SK-N-SH treated with all-trans-retinoic acid at 6 μM for 48 hours (cell line): ENCODE measurements around the gene SMYD3.

Source experiments
- ATAC-seq: fragments of 200-7000 bp; cut with Tn5 transposase; 3 replicates; pipeline ENCODE4 v1.9.1; 2020; ENCODE audit warnings: mild to moderate bottlenecking, moderate library complexity
- ARNTL ChIP-seq: fragments of 450-650 bp; formaldehyde crosslinking; IDR thresholded peaks from 2 replicates; pipeline ENCODE4 v1.5.0; 2020; ENCODE audit warnings: low read depth, mild to moderate bottlenecking, moderate library complexity, borderline replicate concordance
- BACH2 ChIP-seq: fragments of 250-450 bp; sonication (Bioruptor Pico); IDR thresholded peaks from 2 replicates; pipeline ENCODE4 v1.9.0; 2021; ENCODE audit warnings: mild to moderate bottlenecking, borderline replicate concordance
- CSDC2 ChIP-seq: fragments of 250-450 bp; sonication (Bioruptor Pico); IDR thresholded peaks from 2 replicates; pipeline ENCODE4 v1.5.0; 2020; ENCODE audit warnings: mild to moderate bottlenecking, moderate library complexity
- GLIS3 ChIP-seq: fragments of 250-450 bp; sonication (Bioruptor Pico); IDR thresholded peaks from 2 replicates; pipeline ENCODE4 v1.5.0; 2020; ENCODE audit warnings: mild to moderate bottlenecking, moderate library complexity
- ISL1 ChIP-seq: fragments of 250-450 bp; sonication (Bioruptor Pico); IDR thresholded peaks from 2 replicates; pipeline ENCODE4 v2.1.2; 2022; ENCODE audit warnings: mild to moderate bottlenecking, moderate library complexity
- OSR1 ChIP-seq: fragments of 250-450 bp; sonication (Bioruptor Pico); IDR thresholded peaks from 2 replicates; pipeline ENCODE4 v1.8.0; 2022; ENCODE audit warnings: moderate library complexity, mild to moderate bottlenecking, inconsistent platforms
- PPARA ChIP-seq: fragments of 250-450 bp; sonication (Bioruptor Pico); IDR thresholded peaks from 2 replicates; pipeline ENCODE4 v1.5.0; 2020; ENCODE audit warnings: mild to moderate bottlenecking, borderline replicate concordance
- RARB ChIP-seq: fragments of 250-450 bp; sonication (Bioruptor Pico); IDR thresholded peaks from 2 replicates; pipeline ENCODE4 v1.8.0; 2021; ENCODE audit warnings: mild to moderate bottlenecking, moderate library complexity
- TCF4 ChIP-seq: fragments of 250-450 bp; sonication (Bioruptor Pico); IDR thresholded peaks from 2 replicates; pipeline ENCODE4 v1.8.0; 2021; ENCODE audit warnings: mild to moderate bottlenecking, moderate library complexity, borderline replicate concordance
- TOX ChIP-seq: fragments of 250-450 bp; sonication (Bioruptor Pico); IDR thresholded peaks from 2 replicates; pipeline ENCODE4 v1.8.0; 2021; ENCODE audit warnings: mild to moderate bottlenecking, moderate library complexity, borderline replicate concordance
- ZFP3 ChIP-seq: fragments of 250-450 bp; sonication (Bioruptor Pico); IDR thresholded peaks from 2 replicates; pipeline ENCODE4 v1.5.0; 2020; ENCODE audit warnings: mild to moderate bottlenecking, moderate library complexity
- ZNF565 ChIP-seq: fragments of 450-650 bp; formaldehyde crosslinking; conservative IDR thresholded peaks from 2 replicates; pipeline ENCODE4 v1.5.0; 2020; ENCODE audit warnings: low read depth, mild to moderate bottlenecking, moderate library complexity
- ZNF70 ChIP-seq: fragments of 450-650 bp; formaldehyde crosslinking; IDR thresholded peaks from 2 replicates; pipeline ENCODE4 v1.5.0; 2020; ENCODE audit warnings: mild to moderate bottlenecking, moderate library complexity
- ZNF8 ChIP-seq: fragments of 450-650 bp; formaldehyde crosslinking; IDR thresholded peaks from 2 replicates; pipeline ENCODE4 v1.5.0; 2020; ENCODE audit warnings: mild to moderate bottlenecking, moderate library complexity
- TF ChIP-seq, protein P1 (sequence below): fragments of 250-450 bp; sonication (Bioruptor Pico); IDR thresholded peaks from 2 replicates; pipeline ENCODE4 v1.5.0; 2020; ENCODE audit warnings: mild to moderate bottlenecking, moderate library complexity
- TF ChIP-seq, protein P2 (sequence below): fragments of 250-450 bp; sonication (Bioruptor Pico); IDR thresholded peaks from 2 replicates; pipeline ENCODE4 v1.5.1; 2021; ENCODE audit warnings: mild to moderate bottlenecking, moderate library complexity
- TF ChIP-seq, protein P3 (sequence below): fragments of 250-450 bp; sonication (Bioruptor Pico); IDR thresholded peaks from 2 replicates; pipeline ENCODE4 v1.5.1; 2020; ENCODE audit warnings: low read depth, mild to moderate bottlenecking, moderate library complexity
- TF ChIP-seq, protein P4 (sequence below): fragments of 250-450 bp; sonication (Bioruptor Pico); IDR thresholded peaks from 2 replicates; pipeline ENCODE4 v1.8.0; 2020; ENCODE audit warnings: mild to moderate bottlenecking, moderate library complexity, borderline replicate concordance

SMYD3 gene

GRCh38 chr1:246533371-246533905, 26.4 kb upstream of the SMYD3 start:
- TF ChIP-seq ZNF70 (CRISPR knock-in tag) (no peak), GLIS3 (CRISPR knock-in tag) (no peak), CSDC2 (no peak), OSR1 (CRISPR knock-in tag) (no peak), ZFP3 (CRISPR knock-in tag) (no peak), TCF4 (CRISPR knock-in tag) (no peak), PPARA (CRISPR knock-in tag) (no peak), RARB (no peak)
- TF ChIP-seq, protein P1, sequence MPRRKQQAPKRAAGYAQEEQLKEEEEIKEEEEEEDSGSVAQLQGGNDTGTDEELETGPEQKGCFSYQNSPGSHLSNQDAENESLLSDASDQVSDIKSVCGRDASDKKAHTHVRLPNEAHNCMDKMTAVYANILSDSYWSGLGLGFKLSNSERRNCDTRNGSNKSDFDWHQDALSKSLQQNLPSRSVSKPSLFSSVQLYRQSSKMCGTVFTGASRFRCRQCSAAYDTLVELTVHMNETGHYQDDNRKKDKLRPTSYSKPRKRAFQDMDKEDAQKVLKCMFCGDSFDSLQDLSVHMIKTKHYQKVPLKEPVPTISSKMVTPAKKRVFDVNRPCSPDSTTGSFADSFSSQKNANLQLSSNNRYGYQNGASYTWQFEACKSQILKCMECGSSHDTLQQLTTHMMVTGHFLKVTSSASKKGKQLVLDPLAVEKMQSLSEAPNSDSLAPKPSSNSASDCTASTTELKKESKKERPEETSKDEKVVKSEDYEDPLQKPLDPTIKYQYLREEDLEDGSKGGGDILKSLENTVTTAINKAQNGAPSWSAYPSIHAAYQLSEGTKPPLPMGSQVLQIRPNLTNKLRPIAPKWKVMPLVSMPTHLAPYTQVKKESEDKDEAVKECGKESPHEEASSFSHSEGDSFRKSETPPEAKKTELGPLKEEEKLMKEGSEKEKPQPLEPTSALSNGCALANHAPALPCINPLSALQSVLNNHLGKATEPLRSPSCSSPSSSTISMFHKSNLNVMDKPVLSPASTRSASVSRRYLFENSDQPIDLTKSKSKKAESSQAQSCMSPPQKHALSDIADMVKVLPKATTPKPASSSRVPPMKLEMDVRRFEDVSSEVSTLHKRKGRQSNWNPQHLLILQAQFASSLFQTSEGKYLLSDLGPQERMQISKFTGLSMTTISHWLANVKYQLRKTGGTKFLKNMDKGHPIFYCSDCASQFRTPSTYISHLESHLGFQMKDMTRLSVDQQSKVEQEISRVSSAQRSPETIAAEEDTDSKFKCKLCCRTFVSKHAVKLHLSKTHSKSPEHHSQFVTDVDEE = no peak
- TF ChIP-seq, protein P2, sequence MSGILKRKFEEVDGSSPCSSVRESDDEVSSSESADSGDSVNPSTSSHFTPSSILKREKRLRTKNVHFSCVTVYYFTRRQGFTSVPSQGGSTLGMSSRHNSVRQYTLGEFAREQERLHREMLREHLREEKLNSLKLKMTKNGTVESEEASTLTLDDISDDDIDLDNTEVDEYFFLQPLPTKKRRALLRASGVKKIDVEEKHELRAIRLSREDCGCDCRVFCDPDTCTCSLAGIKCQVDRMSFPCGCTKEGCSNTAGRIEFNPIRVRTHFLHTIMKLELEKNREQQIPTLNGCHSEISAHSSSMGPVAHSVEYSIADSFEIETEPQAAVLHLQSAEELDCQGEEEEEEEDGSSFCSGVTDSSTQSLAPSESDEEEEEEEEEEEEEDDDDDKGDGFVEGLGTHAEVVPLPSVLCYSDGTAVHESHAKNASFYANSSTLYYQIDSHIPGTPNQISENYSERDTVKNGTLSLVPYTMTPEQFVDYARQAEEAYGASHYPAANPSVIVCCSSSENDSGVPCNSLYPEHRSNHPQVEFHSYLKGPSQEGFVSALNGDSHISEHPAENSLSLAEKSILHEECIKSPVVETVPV (CRISPR knock-in tag) = no peak
- TF ChIP-seq, protein P3, sequence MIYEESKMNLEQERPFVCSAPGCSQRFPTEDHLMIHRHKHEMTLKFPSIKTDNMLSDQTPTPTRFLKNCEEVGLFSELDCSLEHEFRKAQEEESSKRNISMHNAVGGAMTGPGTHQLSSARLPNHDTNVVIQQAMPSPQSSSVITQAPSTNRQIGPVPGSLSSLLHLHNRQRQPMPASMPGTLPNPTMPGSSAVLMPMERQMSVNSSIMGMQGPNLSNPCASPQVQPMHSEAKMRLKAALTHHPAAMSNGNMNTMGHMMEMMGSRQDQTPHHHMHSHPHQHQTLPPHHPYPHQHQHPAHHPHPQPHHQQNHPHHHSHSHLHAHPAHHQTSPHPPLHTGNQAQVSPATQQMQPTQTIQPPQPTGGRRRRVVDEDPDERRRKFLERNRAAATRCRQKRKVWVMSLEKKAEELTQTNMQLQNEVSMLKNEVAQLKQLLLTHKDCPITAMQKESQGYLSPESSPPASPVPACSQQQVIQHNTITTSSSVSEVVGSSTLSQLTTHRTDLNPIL (CRISPR knock-in tag) = no peak
- ATAC-seq = no peak

- ATAC-seq = peak; percentile 43; the same call in 2 of the 3 replicates
- TF ChIP-seq ZFP3 (CRISPR knock-in tag) (no peak), OSR1 (CRISPR knock-in tag) (no peak), TOX (no peak), ARNTL (CRISPR knock-in tag) (no peak), BACH2 (CRISPR knock-in tag) (no peak), ZNF565 (no peak), ZNF8 (CRISPR knock-in tag) (no peak), ISL1 (CRISPR knock-in tag) (no peak), ZNF70 (CRISPR knock-in tag) (no peak)
- TF ChIP-seq, protein P1 = no peak
- TF ChIP-seq, protein P2 (CRISPR knock-in tag) = no peak
- TF ChIP-seq, protein P4, sequence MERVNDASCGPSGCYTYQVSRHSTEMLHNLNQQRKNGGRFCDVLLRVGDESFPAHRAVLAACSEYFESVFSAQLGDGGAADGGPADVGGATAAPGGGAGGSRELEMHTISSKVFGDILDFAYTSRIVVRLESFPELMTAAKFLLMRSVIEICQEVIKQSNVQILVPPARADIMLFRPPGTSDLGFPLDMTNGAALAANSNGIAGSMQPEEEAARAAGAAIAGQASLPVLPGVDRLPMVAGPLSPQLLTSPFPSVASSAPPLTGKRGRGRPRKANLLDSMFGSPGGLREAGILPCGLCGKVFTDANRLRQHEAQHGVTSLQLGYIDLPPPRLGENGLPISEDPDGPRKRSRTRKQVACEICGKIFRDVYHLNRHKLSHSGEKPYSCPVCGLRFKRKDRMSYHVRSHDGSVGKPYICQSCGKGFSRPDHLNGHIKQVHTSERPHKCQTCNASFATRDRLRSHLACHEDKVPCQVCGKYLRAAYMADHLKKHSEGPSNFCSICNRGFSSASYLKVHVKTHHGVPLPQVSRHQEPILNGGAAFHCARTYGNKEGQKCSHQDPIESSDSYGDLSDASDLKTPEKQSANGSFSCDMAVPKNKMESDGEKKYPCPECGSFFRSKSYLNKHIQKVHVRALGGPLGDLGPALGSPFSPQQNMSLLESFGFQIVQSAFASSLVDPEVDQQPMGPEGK (CRISPR knock-in tag) = no peak
- TF ChIP-seq, protein P3 (CRISPR knock-in tag) = no peak
Observed at GRCh38 chr1:246532519-246532918, 25.4 kb upstream of the SMYD3 start.
